NCI-H226 (cell line): ENCODE results near the gene FHOD3.
"Not testable (repeated sequence)": the region's sequence is repeated elsewhere in the genome, so short reads cannot be mapped to it uniquely, and the experiment has no call there.

Source experiments
- DNase-seq: peaks from one replicate; pipeline ENCODE4 v3.0.0-alpha.2; 2015

FHOD3 gene

DNA sequence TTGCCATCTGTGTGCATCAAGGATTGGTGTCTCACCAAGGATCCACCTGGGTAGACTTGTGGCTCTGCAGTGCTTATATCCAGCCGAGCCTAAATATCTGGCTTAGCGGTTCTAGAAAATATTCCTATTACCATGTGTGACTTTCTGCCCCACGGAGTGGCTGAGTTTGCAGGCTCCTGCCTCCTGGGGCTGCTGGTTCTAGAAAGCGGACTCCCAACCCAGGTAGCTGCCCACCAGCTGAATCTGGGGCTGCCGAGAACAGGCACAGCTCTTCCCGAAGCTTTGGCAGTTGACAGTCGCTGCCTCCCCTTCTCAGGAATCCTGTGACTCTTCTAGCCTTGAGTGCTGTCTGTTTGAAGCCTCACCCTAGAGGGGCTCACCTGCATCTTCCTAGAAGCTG, 426.7 kb downstream of the FHOD3 start:
- DNase-seq, result no peak

DNA sequence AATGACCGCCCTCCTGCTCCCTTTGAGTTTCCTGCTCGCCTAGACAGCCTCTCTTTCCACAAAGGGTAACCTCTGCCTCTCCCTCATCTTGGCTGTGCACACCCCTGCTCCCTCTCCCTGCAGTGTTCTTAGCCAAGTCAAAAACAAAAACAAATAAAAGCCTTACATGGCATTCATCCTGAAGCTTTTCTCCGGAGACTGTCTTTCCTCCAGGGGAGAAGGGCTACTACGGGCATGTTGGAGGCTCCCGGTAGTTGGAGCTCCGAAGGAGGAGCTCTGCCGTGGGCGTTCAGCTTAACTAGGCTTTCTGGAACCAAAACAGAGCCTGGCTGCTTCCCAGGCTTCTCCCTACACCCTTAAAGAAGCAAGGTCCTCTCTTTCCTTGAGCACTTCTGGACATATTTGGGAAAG, 427.1 kb downstream of the FHOD3 start:
- no peak for DNase-seq

DNA sequence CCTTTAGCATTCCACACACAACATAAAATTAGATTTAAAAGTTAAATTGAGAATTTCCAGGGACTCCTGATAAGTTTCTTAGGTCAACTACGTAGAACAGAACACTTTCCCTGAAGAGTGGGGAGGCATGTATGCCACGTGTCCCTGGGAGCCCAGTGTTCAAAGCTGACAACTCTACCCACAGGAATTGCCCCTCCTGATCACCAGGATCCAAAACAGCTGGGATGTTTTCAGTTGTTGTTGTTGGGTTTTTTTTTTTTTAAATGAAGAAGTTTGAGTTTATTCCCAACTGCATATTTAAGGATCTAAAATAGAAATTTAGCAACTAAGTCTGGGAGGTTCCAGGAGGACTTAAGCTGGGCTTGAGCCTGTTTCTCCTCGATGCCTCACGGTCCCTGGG, 430.8 kb downstream of the FHOD3 start:
- DNase-seq, result no peak

DNA sequence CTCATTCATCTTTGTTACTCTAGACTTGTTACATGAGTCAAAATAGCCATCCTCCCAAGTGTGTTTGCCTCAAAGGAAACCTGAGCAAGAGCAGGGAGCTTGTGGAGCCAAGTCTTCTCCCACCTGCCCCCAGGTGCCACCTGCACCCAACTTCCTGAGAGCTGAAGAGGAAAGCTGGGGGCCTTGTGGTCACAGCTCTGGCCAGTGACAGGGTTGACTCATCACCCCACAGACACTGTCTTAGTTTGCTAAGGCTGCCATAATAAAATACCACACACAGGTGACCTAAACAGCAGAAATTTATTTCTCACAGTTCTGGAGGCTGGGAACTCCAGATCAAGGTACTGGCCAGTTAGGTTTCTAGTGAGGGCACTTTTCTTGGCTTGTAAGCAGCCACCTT, 431.7 kb downstream of the FHOD3 start:
- no peak for DNase-seq

DNA sequence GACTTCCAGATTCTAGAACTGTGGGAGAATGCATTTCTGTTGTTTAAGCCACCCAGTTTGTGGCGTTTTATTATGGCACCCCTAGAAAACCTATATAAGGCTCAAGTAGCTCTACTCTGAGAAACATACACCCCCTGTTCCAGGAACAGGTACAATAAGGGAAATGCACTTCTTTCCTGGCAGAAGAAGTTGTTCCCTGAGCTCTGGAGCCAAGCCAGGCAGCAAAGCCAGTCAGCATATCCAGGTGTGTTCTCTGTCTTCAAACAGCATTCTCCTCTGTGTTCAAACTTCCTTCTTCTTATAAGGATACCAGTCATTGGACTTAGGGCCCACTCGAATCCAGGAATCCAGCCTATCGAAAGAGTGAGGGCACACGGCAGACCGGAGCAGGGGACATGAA, 434.8 kb downstream of the FHOD3 start:
- DNase-seq, result no peak

DNA sequence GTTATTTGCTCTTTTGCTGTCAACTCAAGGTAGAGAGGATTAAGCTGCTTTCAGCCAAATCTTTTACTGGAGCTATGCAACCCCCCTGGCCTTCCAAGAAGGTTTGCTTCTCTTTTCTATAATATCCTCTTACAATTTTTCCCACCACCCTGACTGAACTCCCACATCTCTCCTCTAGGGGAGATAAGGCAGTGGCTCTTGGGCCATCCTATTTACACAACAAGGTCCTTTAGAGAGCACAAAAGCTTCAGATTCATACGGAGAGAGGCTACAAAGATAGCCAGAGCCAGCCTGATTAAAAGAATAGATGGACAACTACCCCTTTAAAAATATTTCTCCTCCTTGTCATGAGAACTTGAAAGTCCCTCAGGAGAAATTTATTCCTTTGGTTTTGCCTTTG, 435.6 kb downstream of the FHOD3 start:
- DNase-seq, result no peak

DNA sequence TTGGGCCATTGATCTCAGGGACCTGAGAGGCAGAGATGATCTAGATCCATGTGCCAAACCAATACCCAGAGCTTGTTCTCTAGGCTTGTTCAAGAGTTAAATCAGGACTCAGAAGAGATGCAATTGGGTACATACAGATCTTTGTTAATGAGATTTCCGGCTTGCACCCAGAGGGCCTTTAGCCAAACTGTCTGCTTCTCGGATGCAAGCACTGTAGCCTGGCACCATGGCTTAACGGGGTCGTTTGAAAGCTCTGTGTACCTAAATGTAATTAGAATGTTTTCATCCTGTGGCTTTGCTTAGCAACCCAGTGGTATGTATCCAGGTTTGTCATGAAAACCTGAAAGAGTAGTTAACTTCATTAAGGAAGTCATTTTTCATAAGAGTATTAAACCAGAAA, 437.1 kb downstream of the FHOD3 start:
- DNase-seq, result no peak

DNA sequence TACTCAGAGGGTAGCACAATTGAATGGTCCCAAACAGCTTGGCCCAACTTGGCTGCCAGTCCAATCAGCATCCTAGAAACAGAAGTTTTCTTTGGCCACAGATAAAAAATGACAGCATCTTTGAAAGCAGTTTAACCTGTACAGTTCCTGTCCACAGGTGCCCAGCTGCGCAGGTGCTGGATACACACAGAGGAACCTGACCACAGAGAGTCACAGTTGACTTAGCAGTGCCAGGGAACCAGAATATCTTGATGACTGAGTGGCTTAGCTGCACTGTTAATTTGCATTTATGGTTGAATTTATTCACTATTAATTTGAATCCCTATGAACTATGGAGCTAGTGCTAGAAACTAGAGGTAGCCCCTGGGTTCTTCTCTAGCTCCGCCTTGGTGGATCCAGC, 437.6 kb downstream of the FHOD3 start:
- DNase-seq, result no peak

DNA sequence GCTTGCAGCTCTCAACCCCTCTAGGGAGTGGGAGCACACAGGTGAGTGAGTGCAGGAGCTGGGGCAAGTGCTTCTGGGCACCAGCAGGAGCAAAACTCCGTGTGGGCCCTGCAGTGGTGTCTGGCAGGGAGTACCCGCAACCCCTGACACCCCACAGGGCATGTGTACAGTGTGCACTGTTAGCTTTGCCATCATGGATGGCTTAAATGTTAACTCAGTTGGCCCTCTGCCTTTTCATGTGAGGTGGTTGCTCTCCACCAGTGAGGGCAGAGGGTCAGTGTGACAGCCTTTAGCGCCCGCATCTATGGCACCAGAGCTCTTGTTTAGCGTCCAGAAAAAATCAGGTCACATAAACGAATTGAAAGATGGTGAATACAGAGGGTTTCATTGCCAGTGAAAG, 438.6 kb downstream of the FHOD3 start:
- no peak for DNase-seq

DNA sequence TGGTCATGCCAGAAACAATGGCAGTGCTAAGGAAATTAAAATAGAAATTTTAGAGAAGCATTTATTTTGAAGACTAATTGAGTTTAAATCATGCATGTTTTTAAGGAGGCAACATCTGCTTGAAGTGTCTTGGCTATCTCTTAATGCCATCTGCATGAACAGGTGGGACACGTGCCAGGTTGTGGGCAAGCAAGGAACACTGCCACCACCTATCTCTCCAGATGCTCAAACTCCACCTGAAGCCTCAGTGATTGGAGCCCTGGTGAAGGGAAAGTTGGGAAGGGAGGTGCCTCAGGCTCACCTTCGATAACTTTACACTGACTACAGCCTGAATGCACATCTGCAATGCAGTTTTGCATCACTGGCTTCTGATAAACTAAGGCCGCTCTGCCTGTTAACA, 439.8 kb downstream of the FHOD3 start:
- no peak for DNase-seq

DNA sequence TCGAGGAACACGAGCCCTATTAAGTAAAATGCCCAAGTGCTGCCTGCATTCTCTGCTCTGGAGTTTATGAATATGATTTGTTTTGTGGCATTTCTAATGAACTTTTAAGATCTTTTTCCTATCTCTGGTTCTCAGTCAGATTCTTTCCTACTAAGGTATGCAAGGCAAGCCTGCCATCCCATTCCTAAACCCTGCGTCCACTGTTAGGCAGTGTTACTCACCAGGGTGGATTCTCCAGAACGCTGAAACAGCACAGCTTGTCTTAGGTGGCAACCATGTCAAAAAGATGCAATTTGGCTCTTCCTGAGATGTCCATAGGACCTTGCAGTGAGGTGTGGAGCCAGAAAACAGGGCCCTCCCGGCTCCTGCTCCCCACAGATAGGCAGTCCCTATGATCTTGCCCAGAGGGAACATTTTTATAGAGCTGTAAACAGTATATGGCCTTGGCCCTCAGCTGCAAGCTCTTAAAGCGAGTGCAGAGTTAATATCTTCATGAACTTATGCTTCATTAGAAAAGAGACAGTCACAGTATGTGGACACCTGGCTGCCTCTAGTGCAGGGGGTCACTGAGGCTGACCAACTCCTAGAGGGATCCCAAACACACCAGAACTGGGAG, 446.9 kb downstream of the FHOD3 start:
- no peak for DNase-seq

DNA sequence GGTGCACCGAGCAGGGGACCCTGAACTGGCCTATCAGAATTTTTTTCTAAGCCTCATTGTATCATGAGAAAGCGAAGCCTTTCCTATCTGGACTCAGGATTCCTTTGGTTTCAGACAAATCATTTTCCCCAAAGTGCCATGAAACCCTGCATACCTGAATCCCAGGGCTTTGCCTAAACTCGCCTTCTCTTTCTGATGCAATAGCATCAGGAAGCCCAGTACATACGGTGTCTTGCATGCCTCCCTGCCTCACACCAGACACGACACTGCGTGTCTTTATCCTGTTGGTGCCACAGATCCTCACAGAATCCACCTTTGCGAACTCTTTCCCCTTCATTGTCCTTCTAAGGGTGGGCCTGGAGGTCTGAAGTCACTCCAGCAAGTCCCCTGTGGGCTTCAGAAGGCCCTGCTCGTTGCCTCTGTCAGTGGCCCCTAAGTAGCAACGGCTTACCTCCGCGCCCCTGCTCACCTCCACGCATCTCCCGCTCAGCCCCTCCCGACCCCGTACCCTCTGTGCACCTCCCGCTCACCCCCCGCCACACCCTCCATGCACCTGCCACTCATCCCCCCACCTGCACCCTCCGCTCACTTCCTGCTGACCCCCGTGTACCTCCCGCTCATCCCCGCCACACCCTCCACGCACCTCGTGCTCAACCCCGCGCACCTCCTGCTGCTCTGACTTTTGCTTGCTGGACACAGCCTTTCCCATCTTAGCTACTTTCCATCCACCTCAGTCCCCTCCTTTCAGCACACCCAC, 447.9 kb downstream of the FHOD3 start:
- no peak for DNase-seq

DNA sequence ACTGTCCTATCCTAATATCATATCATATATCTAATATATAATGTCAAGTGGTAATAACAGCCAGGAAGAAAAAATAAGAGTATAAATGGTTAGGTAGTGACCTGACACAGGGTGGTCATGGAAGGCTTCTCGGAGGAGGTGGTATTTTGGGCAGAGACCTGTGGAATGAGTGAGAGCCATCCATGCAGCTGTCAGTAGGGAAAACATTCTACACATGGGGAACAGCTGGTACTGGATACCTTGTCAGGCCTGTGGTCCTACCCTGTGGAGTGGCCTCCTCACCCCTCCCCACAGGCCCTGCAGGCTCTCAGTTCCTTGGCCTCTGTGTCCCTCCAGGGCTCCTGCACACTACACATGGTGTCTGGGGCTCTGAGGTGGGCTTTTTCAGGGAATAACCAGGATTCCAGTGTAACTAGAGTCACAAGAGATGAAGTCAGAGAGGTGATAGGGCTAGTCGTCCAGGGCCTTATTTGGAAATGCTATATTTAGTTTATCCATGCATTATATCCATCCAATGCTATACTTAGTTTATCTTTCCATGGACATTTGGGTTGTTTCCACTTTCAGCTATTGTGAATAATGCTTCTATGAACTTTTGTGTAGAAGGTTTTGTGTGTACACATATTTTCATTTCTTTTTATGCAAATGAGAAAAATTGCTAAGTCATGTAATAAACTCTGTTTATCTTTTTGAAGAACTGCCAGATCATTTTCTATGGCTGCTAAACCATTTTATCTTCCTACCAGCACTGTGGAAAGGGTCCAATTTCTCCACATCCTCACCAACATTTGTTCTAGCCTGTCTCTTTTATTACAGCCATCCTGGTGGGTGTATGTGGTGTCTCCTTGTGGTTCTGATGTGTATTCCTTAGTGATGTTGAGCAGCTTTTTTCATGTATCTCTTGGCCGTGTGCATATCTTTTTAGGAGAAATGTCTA, 455.7 kb downstream of the FHOD3 start:
- no peak for DNase-seq

DNA sequence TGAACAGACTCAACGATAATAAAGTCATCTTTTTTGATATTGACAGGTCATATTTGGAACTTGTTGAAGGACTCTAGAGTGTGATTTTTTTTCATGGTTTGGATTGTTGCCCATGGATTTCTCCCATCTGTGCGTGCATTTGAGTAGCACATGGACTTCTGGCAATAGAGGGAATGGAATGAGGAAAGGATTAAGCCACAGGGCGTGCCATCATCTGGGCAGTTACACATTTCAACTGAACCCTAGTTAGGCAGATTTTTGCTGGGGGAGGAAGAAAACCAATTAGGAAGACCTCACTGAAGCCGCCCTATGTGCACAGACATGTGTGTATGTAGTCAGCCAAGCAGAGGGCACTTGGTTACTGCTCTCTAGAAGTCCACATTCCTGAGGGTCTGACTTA, 458.7 kb downstream of the FHOD3 start:
- no peak for DNase-seq

DNA sequence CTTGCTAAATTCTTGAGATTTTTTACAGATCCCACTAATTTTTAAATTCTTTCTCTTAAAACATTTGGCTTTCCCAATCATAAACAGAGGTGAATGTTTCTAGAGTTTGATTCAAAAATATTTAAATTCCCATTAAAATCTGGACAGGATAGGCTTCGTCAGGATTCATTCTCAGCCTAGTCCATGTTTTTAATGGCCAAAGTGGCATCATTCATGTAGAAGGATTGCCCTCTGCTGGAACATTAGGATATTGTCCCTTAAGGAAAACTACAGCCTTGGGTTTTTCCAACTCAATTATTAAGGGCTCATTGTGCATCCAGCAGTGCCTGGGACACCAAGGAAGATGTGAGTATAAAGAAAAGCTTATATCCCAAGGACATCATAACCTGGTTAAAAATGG, 459.6 kb downstream of the FHOD3 start:
- no peak for DNase-seq

DNA sequence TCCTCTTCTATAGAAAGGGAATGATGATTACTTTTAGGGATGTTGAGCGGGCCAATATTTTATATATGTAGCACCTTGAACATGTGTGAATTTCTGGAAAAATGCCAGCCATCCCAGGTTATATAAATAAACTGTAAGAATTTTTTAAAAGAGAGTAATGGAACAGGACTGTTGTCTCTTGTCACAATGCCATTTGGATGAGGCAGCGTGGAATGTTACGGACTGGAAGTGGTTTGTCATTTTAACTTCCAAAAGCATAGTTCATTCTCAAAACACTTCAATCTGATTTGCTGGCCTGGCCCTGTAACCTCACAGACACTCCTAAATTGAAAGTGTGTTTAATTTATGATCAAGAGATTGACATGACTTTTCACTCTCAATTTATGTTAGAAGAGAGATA, 460.5 kb downstream of the FHOD3 start:
- no peak for DNase-seq

DNA sequence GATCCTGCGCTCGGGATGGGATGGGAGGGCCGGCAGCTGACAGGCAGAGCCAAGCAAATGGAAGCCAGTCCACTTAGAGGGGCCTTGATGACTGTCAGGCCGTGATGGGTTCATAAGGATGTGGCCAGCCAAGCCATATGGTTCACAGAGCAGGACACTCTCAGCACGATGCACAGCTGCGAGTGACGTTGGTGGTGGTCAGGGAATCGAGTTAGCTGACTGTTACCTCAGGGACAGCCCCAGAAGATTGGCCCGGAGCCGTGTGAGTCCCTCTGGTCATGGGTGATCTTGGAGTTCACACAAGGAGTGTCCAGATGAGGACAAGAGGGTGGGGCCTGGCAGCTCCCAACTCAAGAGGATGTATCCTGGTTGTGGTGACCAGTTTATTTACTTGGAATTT, 461.1 kb downstream of the FHOD3 start:
- DNase-seq, result no peak

DNA sequence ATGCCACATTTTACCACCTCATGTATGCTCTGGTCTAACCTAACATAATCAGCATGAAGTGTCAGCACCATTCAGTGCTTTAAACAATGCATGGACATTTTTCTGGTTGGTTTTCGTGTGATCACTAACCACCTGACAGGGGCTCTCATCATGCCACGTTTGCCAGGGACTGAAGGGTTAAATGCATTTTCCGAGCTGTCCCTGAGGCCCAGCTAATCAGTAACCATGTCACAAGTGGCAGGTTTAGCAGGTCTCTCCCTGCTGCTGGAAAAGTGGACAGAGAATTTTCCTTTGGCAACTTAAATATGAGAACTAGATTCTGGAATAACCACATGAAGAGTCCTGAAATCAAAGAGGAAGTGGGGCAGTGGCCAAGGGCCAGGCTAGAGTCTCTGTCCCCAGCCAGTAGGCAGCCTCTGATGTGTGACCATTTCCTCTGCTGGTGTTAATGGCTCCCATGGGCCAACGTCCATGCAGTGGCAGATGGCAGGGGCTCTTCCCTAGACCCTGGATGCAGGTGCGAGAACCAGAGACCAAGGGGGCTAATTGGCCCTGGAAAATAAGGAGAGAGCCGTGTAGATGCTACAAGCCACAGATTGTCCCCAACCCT, 461.8 kb downstream of the FHOD3 start:
- no peak for DNase-seq

DNA sequence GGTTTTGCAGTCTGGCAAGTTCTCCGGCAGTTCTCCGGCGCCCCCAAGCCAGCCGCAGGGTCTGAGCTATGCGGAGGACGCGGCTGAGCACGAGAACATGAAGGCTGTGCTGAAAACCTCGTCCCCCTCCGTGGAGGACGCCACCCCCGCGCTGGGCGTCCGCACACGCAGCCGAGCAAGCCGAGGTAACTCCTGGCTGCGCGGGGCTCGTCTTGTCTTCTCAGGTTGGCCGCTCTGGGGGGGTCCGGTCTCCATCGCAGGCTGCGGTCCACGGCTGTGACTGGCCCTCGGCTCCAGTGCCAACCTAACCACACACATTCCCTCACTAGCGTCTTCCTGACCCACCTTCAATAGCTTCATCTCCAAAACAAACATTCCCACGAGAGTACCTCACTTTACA, 463.1 kb downstream of the FHOD3 start:
- DNase-seq, result no peak

DNA sequence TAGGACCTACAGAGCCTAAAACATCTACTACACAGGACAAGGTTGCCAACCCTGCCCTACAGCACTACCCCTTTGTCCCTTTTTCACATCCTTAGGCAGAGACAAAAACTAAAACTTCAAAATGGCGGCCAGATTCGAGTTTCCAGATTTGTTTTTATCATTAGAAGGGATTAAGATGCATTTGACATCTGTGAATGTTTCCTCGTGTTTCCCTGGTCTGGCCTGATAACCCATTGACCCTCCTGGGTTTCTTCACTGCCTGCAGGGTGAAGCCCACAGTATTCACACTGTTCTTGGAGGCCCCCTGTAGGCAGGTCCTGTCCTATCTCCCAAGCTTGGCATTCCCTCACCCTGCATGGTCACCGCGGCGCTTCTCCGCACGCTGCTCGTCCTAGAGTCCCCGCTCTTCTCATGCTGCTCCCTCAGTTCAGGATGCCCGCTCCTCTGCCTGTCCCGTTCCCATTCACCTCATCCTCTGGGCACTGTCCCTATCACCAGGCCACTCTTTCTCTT, 463.7 kb downstream of the FHOD3 start:
- no peak for DNase-seq

DNA sequence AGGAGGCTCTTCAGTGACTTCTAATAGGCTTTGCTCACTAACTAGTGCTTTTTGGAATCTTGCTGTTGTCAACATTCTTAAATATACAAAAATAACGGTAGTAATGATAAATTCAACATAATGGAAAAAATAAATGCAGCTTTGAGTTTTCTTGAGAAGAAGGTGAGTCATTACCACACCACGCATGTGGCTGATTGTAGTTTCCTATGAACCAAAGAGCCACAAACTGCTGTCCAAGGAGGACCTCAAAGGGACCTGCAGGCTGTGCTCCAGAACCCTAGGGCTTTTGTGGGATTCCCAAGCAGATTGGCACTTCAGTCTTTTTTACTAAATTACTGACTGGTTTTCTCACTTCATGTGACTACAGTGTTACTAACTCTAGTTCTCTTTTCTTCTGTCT, 464.6 kb downstream of the FHOD3 start:
- no peak for DNase-seq

DNA sequence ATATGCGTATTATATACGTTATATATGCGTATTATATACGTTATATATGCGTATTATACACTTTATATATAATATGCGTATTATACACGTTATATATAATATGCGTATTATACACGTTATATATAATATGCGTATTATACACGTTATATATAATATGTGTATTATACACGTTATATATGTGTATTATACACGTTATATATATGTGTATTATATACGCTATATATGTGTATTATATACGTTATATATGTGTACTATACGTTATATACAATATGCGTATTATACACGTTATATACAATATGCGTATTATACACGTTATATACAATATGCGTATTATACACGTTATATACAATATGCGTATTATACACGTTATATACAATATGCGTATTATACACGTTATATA, 465.5 kb downstream of the FHOD3 start:
- DNase-seq, result not testable (repeated sequence)

DNA sequence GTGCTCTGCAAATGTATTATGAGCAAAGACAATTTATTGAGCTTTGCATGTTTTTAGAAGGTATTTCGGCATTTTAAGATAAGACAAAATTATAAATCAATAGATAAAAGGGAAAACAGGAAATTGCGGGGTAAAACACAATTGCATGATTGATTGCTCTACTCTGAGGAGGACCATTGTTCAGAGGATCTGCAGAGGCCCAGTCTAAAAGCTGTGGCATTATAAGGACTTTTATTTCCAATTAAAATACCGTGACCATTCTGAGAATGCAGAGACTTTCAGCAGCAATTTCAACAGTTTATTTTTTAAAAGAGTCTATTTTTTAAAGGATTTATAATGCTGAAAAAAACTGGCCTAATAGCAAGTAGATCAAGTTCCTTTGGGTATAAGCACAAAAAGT, 469.3 kb downstream of the FHOD3 start:
- no peak for DNase-seq
